GM23248 (cell line): ENCODE results near the gene HTT.

Experiments used
- EZH2 ChIP-seq: fragments of 200-600 bp; sonication (generic); IDR thresholded peaks from 2 replicates; pipeline ENCODE4 v1.6.1; 2018; ENCODE audit warnings: antibody characterized with exemption, mild to moderate bottlenecking; ENCODE audit not compliant: insufficient read depth, poor library complexity, severe bottlenecking
- EZH2phosphoT487 ChIP-seq: fragments of 200-600 bp; sonication (generic); IDR thresholded peaks from 2 replicates; pipeline ENCODE4 v1.6.1; 2018; ENCODE audit warnings: antibody characterized with exemption, moderate library complexity, mild to moderate bottlenecking, low read depth; ENCODE audit not compliant: insufficient read depth

GRCh38 chr4:3268395-3269104, 194.1 kb downstream of the HTT start:
- TF ChIP-seq EZH2 (no peak), EZH2phosphoT487 (no peak)
